Measurements from ENCODE around the gene BICD2. TPM values are rescaled to one million over a fixed set of nuclear protein-coding genes. Genes with fewer than 3 reads are reported as not detected.
A peak's percentile ranks its signal among the peaks of the same experiment; 100 is the strongest.

The BICD2 gene
- total RNA-seq, 4 donors from 2014 or later, result 15.7 to 29.3 (median 19.7) TPM

DNA sequence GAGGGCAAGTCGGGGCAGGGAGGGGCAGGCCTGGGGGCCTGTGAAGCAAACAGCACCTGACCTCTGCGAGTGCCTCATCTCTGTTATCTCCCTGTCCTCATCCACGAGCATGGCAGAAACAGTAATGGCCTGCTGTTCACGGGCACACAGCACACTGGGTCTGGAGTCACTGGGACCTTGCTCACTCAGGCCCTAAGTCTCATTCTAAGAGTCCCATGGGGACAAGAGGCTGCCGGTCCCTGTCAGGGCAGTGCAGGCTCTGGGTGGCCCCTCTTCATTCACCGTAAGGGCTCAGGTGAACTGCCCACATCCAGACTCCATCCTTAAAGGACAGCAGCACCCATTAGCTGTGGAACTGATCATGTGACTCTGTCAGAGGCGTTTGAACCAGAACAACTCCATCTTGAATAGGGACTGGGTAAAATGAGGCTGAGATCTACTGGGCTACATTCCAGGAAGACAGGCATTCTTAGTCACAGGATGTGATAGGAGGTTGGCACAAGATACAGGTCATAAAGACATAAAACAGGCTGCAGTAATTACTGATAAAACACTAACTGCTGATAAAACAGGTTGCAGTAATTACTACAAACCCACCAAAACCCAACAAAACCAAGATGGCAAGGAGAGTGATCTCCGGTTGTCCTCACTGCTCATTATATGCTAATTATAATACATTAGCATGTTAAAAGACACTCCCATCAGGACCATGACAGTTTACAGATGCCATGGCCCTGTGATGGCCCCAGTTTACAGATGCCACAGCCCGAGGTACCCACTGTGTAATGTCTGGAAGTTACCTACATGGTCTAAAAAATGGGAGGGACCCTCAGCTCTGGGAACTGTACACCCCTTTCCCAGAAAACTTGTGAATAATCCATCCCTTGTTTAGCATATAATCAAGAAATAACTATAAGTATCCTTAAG is 28.7 kb downstream of the BICD2 start:
- TF ChIP-seq, protein P1, sequence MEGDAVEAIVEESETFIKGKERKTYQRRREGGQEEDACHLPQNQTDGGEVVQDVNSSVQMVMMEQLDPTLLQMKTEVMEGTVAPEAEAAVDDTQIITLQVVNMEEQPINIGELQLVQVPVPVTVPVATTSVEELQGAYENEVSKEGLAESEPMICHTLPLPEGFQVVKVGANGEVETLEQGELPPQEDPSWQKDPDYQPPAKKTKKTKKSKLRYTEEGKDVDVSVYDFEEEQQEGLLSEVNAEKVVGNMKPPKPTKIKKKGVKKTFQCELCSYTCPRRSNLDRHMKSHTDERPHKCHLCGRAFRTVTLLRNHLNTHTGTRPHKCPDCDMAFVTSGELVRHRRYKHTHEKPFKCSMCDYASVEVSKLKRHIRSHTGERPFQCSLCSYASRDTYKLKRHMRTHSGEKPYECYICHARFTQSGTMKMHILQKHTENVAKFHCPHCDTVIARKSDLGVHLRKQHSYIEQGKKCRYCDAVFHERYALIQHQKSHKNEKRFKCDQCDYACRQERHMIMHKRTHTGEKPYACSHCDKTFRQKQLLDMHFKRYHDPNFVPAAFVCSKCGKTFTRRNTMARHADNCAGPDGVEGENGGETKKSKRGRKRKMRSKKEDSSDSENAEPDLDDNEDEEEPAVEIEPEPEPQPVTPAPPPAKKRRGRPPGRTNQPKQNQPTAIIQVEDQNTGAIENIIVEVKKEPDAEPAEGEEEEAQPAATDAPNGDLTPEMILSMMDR (IDR thresholded peaks at IDR 0.05), result no peak
- TF ChIP-seq POLR2A (IDR thresholded peaks at IDR 0.05) (no peak), POLR2AphosphoS5 (IDR thresholded peaks at IDR 0.05) (no peak), EP300 (IDR thresholded peaks at IDR 0.05; ENCODE audit: low read depth) (no peak)
- Histone ChIP-seq H3K36me3 (no peaks in the 10 kb centered on the region), H3K4me3 (no peak overlapping the region), H3K27me3 (no peaks in the 10 kb centered on the region), H3K9me3 (no peaks in the 10 kb centered on the region), H3K27ac (no peak overlapping the region), H3K4me1 (peaks cover 19 to 47% (median 34%) of the 10 kb centered on the region in 4 donors)
- intact Hi-C loops (cut with DNase I; ENCODE audit: low total_unique reads) (no loop called here), in situ Hi-C loops (cut with MboI; ENCODE audit: low pct_ligation_motif_present in 1 of 4, low pct_unique_long_range_greater_than_20kb in 1 of 4, low sequenced_read_pairs in 3 of 4) (no loop called here)
- 60 to 64% methylated on average over 1 to 8 of the region's 9 CpGs for WGBS, 2 donors (ENCODE audit: low coverage in 1 of 2)
- DNase-seq, result no peak

GRCh38 chr9:92734931-92735635 is 29.6 kb downstream of the BICD2 start:
- Histone ChIP-seq H3K4me3 (no peak overlapping the region), H3K4me1 (peaks cover 14 to 39% (median 28%) of the 10 kb centered on the region in 4 donors), H3K9me3 (no peaks in the 10 kb centered on the region), H3K27ac (no peak overlapping the region), H3K27me3 (no peaks in the 10 kb centered on the region), H3K36me3 (no peaks in the 10 kb centered on the region)
- DNase-seq, result no peak
- in situ Hi-C loops (cut with MboI; ENCODE audit: low pct_ligation_motif_present in 1 of 4, low pct_unique_long_range_greater_than_20kb in 1 of 4, low sequenced_read_pairs in 3 of 4) (no loop called here), intact Hi-C loops (cut with DNase I; ENCODE audit: low total_unique reads) (no loop called here)
- TF ChIP-seq POLR2AphosphoS5 (IDR thresholded peaks at IDR 0.05) (no peak), EP300 (IDR thresholded peaks at IDR 0.05; ENCODE audit: low read depth) (no peak), POLR2A (IDR thresholded peaks at IDR 0.05) (no peak)
- TF ChIP-seq, protein P1 (IDR thresholded peaks at IDR 0.05), result no peak
- 84 to 90% methylated on average over 2 to 9 of the region's 9 CpGs for WGBS, 2 donors (ENCODE audit: low coverage in 1 of 2)

GRCh38 chr9:92730897-92731296 is 33.7 kb downstream of the BICD2 start:
- no peak for DNase-seq
- 93% methylated on average over 8 of the region's 8 CpGs; no CpG with 5 or more reads in 1 of the 2 donors for WGBS, 2 donors (ENCODE audit: low coverage in 1 of 2)
- H3K9me3 ChIP-seq, result no peaks in the 10 kb centered on the region
- H3K27me3 ChIP-seq, result no peaks in the 10 kb centered on the region
- no peak overlapping the region for H3K27ac ChIP-seq
- H3K36me3 ChIP-seq, result no peaks in the 10 kb centered on the region
- H3K4me1 ChIP-seq, result peaks cover 0 to 10% (median 4%) of the 10 kb centered on the region in 4 donors
- TF ChIP-seq, protein P1 (IDR thresholded peaks at IDR 0.05), result no peak
- no peak for TF ChIP-seq POLR2AphosphoS5 (IDR thresholded peaks at IDR 0.05)
- no peak for TF ChIP-seq EP300 (IDR thresholded peaks at IDR 0.05; ENCODE audit: low read depth)
- no peak for TF ChIP-seq POLR2A (IDR thresholded peaks at IDR 0.05)
- no peak overlapping the region for H3K4me3 ChIP-seq
- intact Hi-C loops (cut with DNase I; ENCODE audit: low total_unique reads) (no loop called here), in situ Hi-C loops (cut with MboI; ENCODE audit: low pct_ligation_motif_present in 1 of 4, low pct_unique_long_range_greater_than_20kb in 1 of 4, low sequenced_read_pairs in 3 of 4) (no loop called here)

DNA sequence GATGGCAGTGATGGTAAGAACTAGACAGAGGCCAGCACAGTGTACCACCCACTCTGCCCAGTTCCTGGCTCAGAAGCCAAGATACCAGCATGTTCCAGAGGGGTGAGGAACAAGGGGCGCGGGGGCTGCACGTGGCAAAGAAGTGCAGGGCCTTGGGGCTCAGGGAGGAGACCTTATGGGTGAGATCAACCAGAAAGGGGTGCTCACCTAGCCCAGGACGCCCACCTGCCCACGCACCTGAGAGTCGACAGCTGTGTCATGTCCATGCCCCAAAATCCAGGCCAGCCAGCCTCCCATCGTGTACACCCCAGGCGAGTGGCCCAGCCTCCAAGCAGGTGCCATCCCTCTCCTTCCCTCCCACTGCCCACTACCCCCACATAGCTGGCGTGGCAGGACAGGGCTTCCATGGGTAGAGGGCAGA is 34.9 kb downstream of the BICD2 start:
- Histone ChIP-seq H3K4me3 (no peak overlapping the region), H3K9me3 (no peaks in the 10 kb centered on the region), H3K27me3 (no peaks in the 10 kb centered on the region), H3K4me1 (peaks cover 0 to 4% (median 0%) of the 10 kb centered on the region in 4 donors), H3K27ac (peak overlapping the region in 1 of 4 donors; percentile 61), H3K36me3 (no peaks in the 10 kb centered on the region)
- intact Hi-C loops (cut with DNase I; ENCODE audit: low total_unique reads) (no loop called here), in situ Hi-C loops (cut with MboI; ENCODE audit: low pct_ligation_motif_present in 1 of 4, low pct_unique_long_range_greater_than_20kb in 1 of 4, low sequenced_read_pairs in 3 of 4) (no loop called here)
- WGBS, 2 donors (ENCODE audit: low coverage in 1 of 2), result 85 to 86% methylated on average over 4 to 9 of the region's 9 CpGs
- DNase-seq, result no peak
- TF ChIP-seq EP300 (IDR thresholded peaks at IDR 0.05; ENCODE audit: low read depth) (no peak), POLR2A (IDR thresholded peaks at IDR 0.05) (no peak), POLR2AphosphoS5 (IDR thresholded peaks at IDR 0.05) (no peak)
- TF ChIP-seq, protein P1 (IDR thresholded peaks at IDR 0.05), result no peak
